Testis (tissue), 3 donors: ENCODE measurements around the gene PRKCA. TPM values are rescaled to one million over a fixed set of nuclear protein-coding genes. Genes with fewer than 3 reads are reported as not detected.

Experiments
- DNase-seq: peaks from one replicate; pipeline ENCODE4 v3.0.0-alpha.2; 2019
- H3K27ac ChIP-seq, 2 donors: fragments of 200-600 bp; sonication (generic); one replicate each; pipeline ENCODE4 v1.5.1; 2019
- H3K27me3 ChIP-seq: fragments of 200-600 bp; sonication (generic); one replicate; pipeline ENCODE4 v1.5.1; 2019
- H3K36me3 ChIP-seq: fragments of 200-600 bp; sonication (generic); one replicate; pipeline ENCODE4 v1.5.1; 2017; ENCODE audit warnings: low read depth; ENCODE audit errors: missing control alignments
- H3K4me1 ChIP-seq: fragments of 200-600 bp; sonication (generic); one replicate; pipeline ENCODE4 v1.5.1; 2019
- H3K4me3 ChIP-seq, 2 donors: fragments of 200-600 bp; sonication (generic); one replicate each; pipeline ENCODE4 v1.5.1; 2017 to 2019
- H3K9me3 ChIP-seq: fragments of 200-600 bp; sonication (generic); one replicate; pipeline ENCODE4 v1.5.1; 2017
- POLR2A ChIP-seq: fragments of 450-650 bp; IDR thresholded peaks from one replicate; pipeline ENCODE4 v1.6.1; 2017; ENCODE audit warnings: antibody characterized with exemption, mild to moderate bottlenecking, moderate library complexity
- WGBS, 2 donors: methylation state at CpG; one replicate each; pipeline ENCODE4 v1.1.5; 2018; 5-methylcytosine and 5-hydroxymethylcytosine counted together
- intact Hi-C: fragments of 100-400 bp; cut with DNase I; formaldehyde crosslinking; loops from one replicate; pipeline ENCODE4 v1.15.1; 2023; ENCODE audit warnings: low total_unique reads
- polyA plus RNA-seq: library from polyadenylated mRNA; stranded (reverse); fragments of 350-450 nt; fragmentation: Illumina TruSeq; extraction: RNeasy Lipid Tissue Mini Kit (QIAGEN cat#74804); gene quantifications from one replicate; pipeline ENCODE4 v1.2.3, GENCODE V29; 2014; ENCODE audit warnings: low read depth, low replicate concordance; ENCODE audit not compliant: insufficient read depth
- total RNA-seq, 2 donors: library from RNA; depleted of rRNA; stranded (reverse); fragments of >200 nt; gene quantifications; one replicate each; pipeline ENCODE4 v1.2.3, GENCODE V29; 2016
- TF ChIP-seq, protein P1 (sequence below), 3 experiments: fragments of 450-650 bp in 2 of 3; fragments of 200-600 bp in 1 of 3; sonication (generic) in 1 of 3; IDR thresholded peaks; one replicate each; pipeline ENCODE4 v1.5.1; 2016 to 2019; ENCODE audit warnings: antibody characterized with exemption in 3 of 3, mild to moderate bottlenecking in 2 of 3, moderate library complexity in 1 of 3

The PRKCA gene
- total and polyA plus RNA-seq, 3 donors from 2014 or later, result 6.8 to 22.9 (median 15.4) TPM

DNA sequence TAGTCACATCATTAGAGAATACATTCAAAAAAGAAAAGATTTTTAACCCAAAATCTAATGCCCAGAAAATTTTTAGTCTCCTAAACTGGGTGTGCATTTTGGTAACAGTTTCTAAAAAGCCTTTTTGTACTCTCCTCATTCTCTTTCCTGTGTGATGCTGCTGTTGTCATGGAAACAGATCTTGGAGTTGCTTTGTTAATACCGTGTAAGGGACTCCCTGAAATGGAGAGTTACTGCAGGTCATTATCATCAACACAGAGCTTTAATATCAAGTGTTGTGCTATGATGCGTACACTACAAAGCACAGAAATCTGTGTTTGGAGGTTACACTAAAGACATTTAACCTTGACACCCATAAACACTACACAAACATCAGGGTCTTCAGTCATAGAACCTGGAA lies 216.3 kb downstream of the PRKCA start:
- 56 to 63% methylated on average over 2 of the region's 2 CpGs for WGBS, 2 donors
- intact Hi-C loops, result no loop called here
- no peak for TF ChIP-seq POLR2A
- TF ChIP-seq, protein P1, sequence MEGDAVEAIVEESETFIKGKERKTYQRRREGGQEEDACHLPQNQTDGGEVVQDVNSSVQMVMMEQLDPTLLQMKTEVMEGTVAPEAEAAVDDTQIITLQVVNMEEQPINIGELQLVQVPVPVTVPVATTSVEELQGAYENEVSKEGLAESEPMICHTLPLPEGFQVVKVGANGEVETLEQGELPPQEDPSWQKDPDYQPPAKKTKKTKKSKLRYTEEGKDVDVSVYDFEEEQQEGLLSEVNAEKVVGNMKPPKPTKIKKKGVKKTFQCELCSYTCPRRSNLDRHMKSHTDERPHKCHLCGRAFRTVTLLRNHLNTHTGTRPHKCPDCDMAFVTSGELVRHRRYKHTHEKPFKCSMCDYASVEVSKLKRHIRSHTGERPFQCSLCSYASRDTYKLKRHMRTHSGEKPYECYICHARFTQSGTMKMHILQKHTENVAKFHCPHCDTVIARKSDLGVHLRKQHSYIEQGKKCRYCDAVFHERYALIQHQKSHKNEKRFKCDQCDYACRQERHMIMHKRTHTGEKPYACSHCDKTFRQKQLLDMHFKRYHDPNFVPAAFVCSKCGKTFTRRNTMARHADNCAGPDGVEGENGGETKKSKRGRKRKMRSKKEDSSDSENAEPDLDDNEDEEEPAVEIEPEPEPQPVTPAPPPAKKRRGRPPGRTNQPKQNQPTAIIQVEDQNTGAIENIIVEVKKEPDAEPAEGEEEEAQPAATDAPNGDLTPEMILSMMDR (IDR thresholded peaks at IDR 0.05), result no peak
- Histone ChIP-seq H3K36me3 (no peaks in the 10 kb centered on the region), H3K27me3 (no peaks in the 10 kb centered on the region), H3K9me3 (no peaks in the 10 kb centered on the region), H3K4me3 (no peak overlapping the region), H3K4me1 (peaks cover 5% of the 10 kb centered on the region), H3K27ac (no peak overlapping the region)
- no peak for DNase-seq

DNA sequence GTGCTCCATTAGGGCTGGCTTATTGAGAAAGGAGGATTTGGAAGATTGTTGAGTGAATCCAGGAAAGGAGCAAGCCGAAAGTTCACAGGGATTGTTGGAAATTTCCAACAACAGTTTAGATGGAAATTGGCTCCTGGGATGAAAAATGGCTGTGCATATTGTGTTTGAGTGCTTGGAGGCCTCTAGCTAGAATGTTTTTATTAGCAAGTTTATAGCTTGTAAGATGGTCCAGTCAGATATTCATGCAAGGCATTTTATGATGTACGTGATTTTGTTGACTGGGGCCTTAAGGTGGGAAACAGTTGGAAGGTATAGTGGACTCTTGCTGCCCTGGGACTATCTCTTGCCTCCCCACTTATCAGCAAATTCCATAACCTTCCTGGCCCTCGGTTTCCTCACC lies 216.7 kb downstream of the PRKCA start:
- intact Hi-C loops, result no loop called here
- H3K4me1 ChIP-seq, result peaks cover 7% of the 10 kb centered on the region

DNA sequence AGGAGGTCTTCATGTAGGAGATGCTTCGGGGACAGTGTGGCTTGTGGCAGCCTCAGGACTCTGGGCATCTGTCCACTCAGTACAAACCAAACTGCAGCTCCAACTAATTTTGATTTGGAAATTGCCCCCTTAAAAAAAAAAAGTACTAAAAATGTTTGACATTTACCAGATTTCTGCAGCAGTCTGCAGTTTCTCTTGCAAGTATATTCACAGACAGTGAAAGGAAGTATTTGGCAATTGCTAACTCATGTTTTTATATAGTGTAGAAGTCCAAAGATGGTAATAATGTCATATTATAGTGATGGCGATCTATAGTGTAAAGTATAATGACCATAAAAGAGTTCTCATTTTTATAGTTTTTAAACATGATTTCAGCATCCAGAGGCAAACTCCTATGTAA lies 218.6 kb downstream of the PRKCA start:
- Histone ChIP-seq H3K27ac (no peak overlapping the region), H3K36me3 (no peaks in the 10 kb centered on the region), H3K4me1 (peaks cover 7% of the 10 kb centered on the region), H3K27me3 (no peaks in the 10 kb centered on the region), H3K9me3 (no peaks in the 10 kb centered on the region), H3K4me3 (no peak overlapping the region)
- intact Hi-C loops, result no loop called here
- WGBS, 2 donors, result 67 to 70% methylated on average over 2 of the region's 2 CpGs
- TF ChIP-seq POLR2A, result no peak
- TF ChIP-seq, protein P1 (IDR thresholded peaks at IDR 0.05), result no peak
- no peak for DNase-seq

More for the DNA sequence above, 216.7 kb downstream of the PRKCA start:
- no peaks in the 10 kb centered on the region for H3K27me3 ChIP-seq
- no peak overlapping the region for H3K4me3 ChIP-seq
- TF ChIP-seq POLR2A, result no peak
- TF ChIP-seq, protein P1 (IDR thresholded peaks at IDR 0.05), result no peak
- H3K9me3 ChIP-seq, result no peaks in the 10 kb centered on the region
- 92 to 98% methylated on average over 3 of the region's 3 CpGs for WGBS, 2 donors
- H3K36me3 ChIP-seq, result no peaks in the 10 kb centered on the region
- DNase-seq, result no peak
- no peak overlapping the region for H3K27ac ChIP-seq

DNA sequence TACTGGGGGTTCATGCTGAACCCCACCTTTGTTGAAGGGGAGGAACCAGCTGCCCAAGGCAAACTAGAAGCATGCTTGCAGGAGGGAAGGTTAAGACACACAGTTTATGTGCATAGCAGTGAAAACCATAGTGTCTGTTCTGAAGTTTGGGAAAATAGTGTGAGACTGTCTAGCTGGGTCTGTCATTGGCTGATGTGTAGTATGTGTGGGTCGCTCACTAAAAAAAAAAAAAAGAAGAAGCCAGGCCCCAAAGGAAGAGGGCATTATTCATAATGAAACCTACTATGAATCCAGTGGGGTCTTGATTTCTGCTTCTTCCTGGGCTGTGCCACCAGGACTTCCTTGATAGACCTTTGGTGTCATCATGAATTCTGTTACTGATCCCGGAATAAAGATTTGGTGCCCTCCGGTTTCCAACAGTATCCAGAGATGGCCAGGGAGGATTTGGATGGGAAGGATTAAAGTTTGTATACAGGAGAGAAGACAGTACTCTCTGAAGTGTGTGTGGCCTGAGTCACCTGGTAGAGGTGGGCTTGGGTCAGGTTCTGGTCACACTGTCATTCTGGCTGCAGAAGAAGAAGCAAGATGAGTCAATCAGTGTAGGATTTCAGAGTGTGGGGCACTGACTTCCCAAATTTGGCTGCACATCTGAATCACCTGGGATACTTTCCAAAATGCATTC lies 220.3 kb downstream of the PRKCA start:
- intact Hi-C loops, result no loop called here
- H3K4me3 ChIP-seq, result no peak overlapping the region
- H3K27ac ChIP-seq, result no peak overlapping the region
- 93% methylated on average over 3 of the region's 3 CpGs for WGBS, 2 donors
- no peaks in the 10 kb centered on the region for H3K27me3 ChIP-seq
- H3K36me3 ChIP-seq, result no peaks in the 10 kb centered on the region
- peaks cover 7% of the 10 kb centered on the region for H3K4me1 ChIP-seq
- H3K9me3 ChIP-seq, result no peaks in the 10 kb centered on the region
- no peak for TF ChIP-seq POLR2A
- TF ChIP-seq, protein P1 (IDR thresholded peaks at IDR 0.05), result no peak
- no peak for DNase-seq
